Measurements from ENCODE around the gene MMD.

The MMD gene

GRCh38 chr17:55348749-55349354 lies 72.8 kb downstream of the MMD start:
- no peaks in the 10 kb centered on the region for H3K27me3 ChIP-seq (ENCODE audit: insufficient read depth, poor library complexity, severe bottlenecking)
- peak in 1 of 2 experiments; percentile 34 for DNase-seq (ENCODE audit: low read depth in 1 of 2, low spot score in 1 of 2)
- no peak overlapping the region for H3K27ac ChIP-seq (replicated peaks)
- TF ChIP-seq GABPA (IDR thresholded peaks at IDR 0.05; ENCODE audit: low read depth) (no peak), CTCF (IDR thresholded peaks at IDR 0.05; ENCODE audit: insufficient read depth, low read length) (peak; percentile 85), SPI1 (IDR thresholded peaks at IDR 0.05; ENCODE audit: borderline replicate concordance, low read depth) (no peak)
- H3K4me3 ChIP-seq (replicated peaks; ENCODE audit: insufficient read depth, low read length): no peak overlapping the region

- Histone ChIP-seq H3K4me3 (replicated peaks; ENCODE audit: insufficient read depth, low read length) (no peak overlapping the region), H3K27ac (replicated peaks) (no peak overlapping the region), H3K27me3 (ENCODE audit: insufficient read depth, poor library complexity, severe bottlenecking) (no peaks in the 10 kb centered on the region)
- no peak for DNase-seq (ENCODE audit: low read depth in 1 of 2, low spot score in 1 of 2)
- TF ChIP-seq REST (IDR thresholded peaks at IDR 0.05; ENCODE audit: insufficient replicate concordance, low read depth): no peak
- TF ChIP-seq POLR2AphosphoS5 (IDR thresholded peaks at IDR 0.05; ENCODE audit: low read depth): no peak
- TF ChIP-seq GABPA (IDR thresholded peaks at IDR 0.05; ENCODE audit: low read depth): no peak
- no peak for TF ChIP-seq CTCF (IDR thresholded peaks at IDR 0.05; ENCODE audit: insufficient read depth, low read length)
- TF ChIP-seq SPI1 (IDR thresholded peaks at IDR 0.05; ENCODE audit: borderline replicate concordance, low read depth): no peak
These were observed 74.3 kb downstream of the MMD start for GRCh38 chr17:55347341-55347740.

- no peak for DNase-seq (ENCODE audit: low read depth in 1 of 2, low spot score in 1 of 2)
- no peak for TF ChIP-seq GABPA (IDR thresholded peaks at IDR 0.05; ENCODE audit: low read depth)
- TF ChIP-seq CTCF (IDR thresholded peaks at IDR 0.05; ENCODE audit: insufficient read depth, low read length): no peak
- Histone ChIP-seq H3K4me3 (replicated peaks; ENCODE audit: insufficient read depth, low read length) (no peak overlapping the region), H3K27me3 (ENCODE audit: insufficient read depth, poor library complexity, severe bottlenecking) (no peaks in the 10 kb centered on the region), H3K27ac (replicated peaks) (no peak overlapping the region)
These were observed 75.0 kb downstream of the MMD start for GRCh38 chr17:55346658-55347057.

- H3K27ac ChIP-seq (replicated peaks): no peak overlapping the region
- DNase-seq (ENCODE audit: low read depth in 1 of 2, low spot score in 1 of 2): no peak
- no peak for TF ChIP-seq SPI1 (IDR thresholded peaks at IDR 0.05; ENCODE audit: borderline replicate concordance, low read depth)
- TF ChIP-seq REST (IDR thresholded peaks at IDR 0.05; ENCODE audit: insufficient replicate concordance, low read depth): no peak
- TF ChIP-seq CTCF (IDR thresholded peaks at IDR 0.05; ENCODE audit: insufficient read depth, low read length): no peak
- no peak overlapping the region for H3K4me3 ChIP-seq (replicated peaks; ENCODE audit: insufficient read depth, low read length)
- no peaks in the 10 kb centered on the region for H3K27me3 ChIP-seq (ENCODE audit: insufficient read depth, poor library complexity, severe bottlenecking)
These were observed 76.5 kb downstream of the MMD start for GRCh38 chr17:55345132-55345531.

Measured in HL-60 (cell line).